Measurements from ENCODE around the gene CWF19L2.
A peak's percentile ranks its signal among the peaks of the same experiment; 100 is the strongest.
"Not testable (repeated sequence)": the region's sequence is repeated elsewhere in the genome, so short reads cannot be mapped to it uniquely, and the experiment has no call there.

Gene CWF19L2

GRCh38 chr11:107466275-107466866 lies 8.7 kb upstream of the CWF19L2 start:
- H3K27ac Mint-ChIP-seq, H3K4me3 Mint-ChIP-seq, H3K4me1 Mint-ChIP-seq, H3K36me3 Mint-ChIP-seq, ATAC-seq: not testable (repeated sequence)
- Mint-ChIP-seq H3K27me3 (peaks cover 36% of the 10 kb centered on the region), H3K9me3 (peaks cover 11% of the 10 kb centered on the region)

- ATAC-seq, result peak; percentile 55
- Mint-ChIP-seq H3K4me1 (peaks cover 33% of the 10 kb centered on the region), H3K27me3 (no peaks in the 10 kb centered on the region), H3K4me3 (peak overlapping the region; percentile 88), H3K9me3 (no peaks in the 10 kb centered on the region), H3K36me3 (peaks cover 16% of the 10 kb centered on the region), H3K27ac (peak overlapping the region; percentile 89)
Measured at GRCh38 chr11:107457205-107457557, 444 bp downstream of the CWF19L2 start.

- Mint-ChIP-seq H3K4me3 (no peak overlapping the region), H3K36me3 (peaks cover 43% of the 10 kb centered on the region), H3K27ac (no peak overlapping the region), H3K9me3 (no peaks in the 10 kb centered on the region), H3K27me3 (no peaks in the 10 kb centered on the region), H3K4me1 (peaks cover 48% of the 10 kb centered on the region)
- no peak for ATAC-seq
Measured at GRCh38 chr11:107453594-107454286, 3.9 kb downstream of the CWF19L2 start.

- Mint-ChIP-seq H3K27me3 (no peaks in the 10 kb centered on the region), H3K9me3 (no peaks in the 10 kb centered on the region), H3K4me1 (peaks cover 43% of the 10 kb centered on the region), H3K4me3 (peak overlapping the region; percentile 46), H3K36me3 (peaks cover 83% of the 10 kb centered on the region), H3K27ac (peak overlapping the region; percentile 49)
- ATAC-seq, result no peak
Measured at GRCh38 chr11:107446822-107447431, 10.7 kb downstream of the CWF19L2 start.

GRCh38 chr11:107442715-107443215 lies 14.9 kb downstream of the CWF19L2 start:
- peaks cover 73% of the 10 kb centered on the region for H3K36me3 Mint-ChIP-seq
- H3K27ac Mint-ChIP-seq, result no peak overlapping the region
- no peaks in the 10 kb centered on the region for H3K27me3 Mint-ChIP-seq
- H3K4me1 Mint-ChIP-seq, result peaks cover 24% of the 10 kb centered on the region
- H3K9me3 Mint-ChIP-seq, result no peaks in the 10 kb centered on the region
- no peak for ATAC-seq
- H3K4me3 Mint-ChIP-seq, result no peak overlapping the region

- no peak overlapping the region for H3K27ac Mint-ChIP-seq
- H3K9me3 Mint-ChIP-seq, result no peaks in the 10 kb centered on the region
- H3K27me3 Mint-ChIP-seq, result no peaks in the 10 kb centered on the region
- H3K36me3 Mint-ChIP-seq, result peaks cover 46% of the 10 kb centered on the region
- ATAC-seq, result no peak
- peaks cover 6% of the 10 kb centered on the region for H3K4me1 Mint-ChIP-seq
- no peak overlapping the region for H3K4me3 Mint-ChIP-seq
Measured at GRCh38 chr11:107439586-107440167, 17.9 kb downstream of the CWF19L2 start.

GRCh38 chr11:107438148-107438547 lies 19.5 kb downstream of the CWF19L2 start:
- Mint-ChIP-seq H3K27ac (no peak overlapping the region), H3K27me3 (no peaks in the 10 kb centered on the region), H3K4me1 (peaks cover 6% of the 10 kb centered on the region), H3K36me3 (peaks cover 33% of the 10 kb centered on the region), H3K4me3 (no peak overlapping the region), H3K9me3 (no peaks in the 10 kb centered on the region)
- ATAC-seq, result no peak

GRCh38 chr11:107430525-107430924 lies 27.1 kb downstream of the CWF19L2 start:
- Mint-ChIP-seq H3K9me3 (no peaks in the 10 kb centered on the region), H3K27ac (no peak overlapping the region), H3K36me3 (peaks cover 54% of the 10 kb centered on the region), H3K27me3 (no peaks in the 10 kb centered on the region), H3K4me1 (peaks cover 6% of the 10 kb centered on the region), H3K4me3 (no peak overlapping the region)
- ATAC-seq, result no peak

GRCh38 chr11:107427569-107428180 lies 29.9 kb downstream of the CWF19L2 start:
- Mint-ChIP-seq H3K27me3 (no peaks in the 10 kb centered on the region), H3K27ac (no peak overlapping the region), H3K4me1 (peaks cover 6% of the 10 kb centered on the region), H3K36me3 (peaks cover 73% of the 10 kb centered on the region), H3K9me3 (no peaks in the 10 kb centered on the region), H3K4me3 (no peak overlapping the region)
- ATAC-seq, result no peak

GRCh38 chr11:107413352-107413751 lies 44.3 kb downstream of the CWF19L2 start:
- H3K27ac Mint-ChIP-seq, result no peak overlapping the region
- no peak overlapping the region for H3K4me3 Mint-ChIP-seq

GRCh38 chr11:107408762-107409211 lies 48.8 kb downstream of the CWF19L2 start:
- no peak for ATAC-seq
- peaks cover 64% of the 10 kb centered on the region for H3K36me3 Mint-ChIP-seq

More at GRCh38 chr11:107413352-107413751, 44.3 kb downstream of the CWF19L2 start:
- ATAC-seq, result no peak
- H3K9me3 Mint-ChIP-seq, result no peaks in the 10 kb centered on the region
- no peaks in the 10 kb centered on the region for H3K27me3 Mint-ChIP-seq
- peaks cover 55% of the 10 kb centered on the region for H3K36me3 Mint-ChIP-seq
- peaks cover 5% of the 10 kb centered on the region for H3K4me1 Mint-ChIP-seq

GRCh38 chr11:107405260-107405659 lies 52.4 kb downstream of the CWF19L2 start:
- Mint-ChIP-seq H3K27ac (no peak overlapping the region), H3K4me1 (peaks cover 5% of the 10 kb centered on the region), H3K4me3 (no peak overlapping the region), H3K36me3 (peaks cover 78% of the 10 kb centered on the region), H3K27me3 (no peaks in the 10 kb centered on the region), H3K9me3 (peaks cover 12% of the 10 kb centered on the region)
- no peak for ATAC-seq

More at GRCh38 chr11:107408762-107409211, 48.8 kb downstream of the CWF19L2 start:
- peaks cover 4% of the 10 kb centered on the region for H3K9me3 Mint-ChIP-seq
- no peak overlapping the region for H3K4me3 Mint-ChIP-seq
- no peak overlapping the region for H3K27ac Mint-ChIP-seq
- H3K4me1 Mint-ChIP-seq, result peaks cover 5% of the 10 kb centered on the region
- H3K27me3 Mint-ChIP-seq, result no peaks in the 10 kb centered on the region

- Mint-ChIP-seq H3K36me3 (peaks cover 93% of the 10 kb centered on the region), H3K9me3 (peaks cover 23% of the 10 kb centered on the region)
- H3K4me3 Mint-ChIP-seq, H3K4me1 Mint-ChIP-seq, H3K27ac Mint-ChIP-seq, ATAC-seq, H3K27me3 Mint-ChIP-seq: not testable (repeated sequence)
Measured at GRCh38 chr11:107401131-107401530, 56.5 kb downstream of the CWF19L2 start.

GRCh38 chr11:107397357-107397756 lies 60.3 kb downstream of the CWF19L2 start:
- H3K27me3 Mint-ChIP-seq, result no peaks in the 10 kb centered on the region
- no peak overlapping the region for H3K27ac Mint-ChIP-seq
- peaks cover 72% of the 10 kb centered on the region for H3K36me3 Mint-ChIP-seq
- no peaks in the 10 kb centered on the region for H3K4me1 Mint-ChIP-seq
- ATAC-seq, result no peak
- no peak overlapping the region for H3K4me3 Mint-ChIP-seq
- peaks cover 11% of the 10 kb centered on the region for H3K9me3 Mint-ChIP-seq

GRCh38 chr11:107392611-107393010 lies 65.0 kb downstream of the CWF19L2 start:
- Mint-ChIP-seq H3K27me3 (no peaks in the 10 kb centered on the region), H3K9me3 (no peaks in the 10 kb centered on the region), H3K4me3 (no peak overlapping the region), H3K36me3 (peaks cover 59% of the 10 kb centered on the region), H3K4me1 (no peaks in the 10 kb centered on the region), H3K27ac (no peak overlapping the region)
- ATAC-seq, result no peak
